Measurements from ENCODE around the gene HYI.
"Not testable (repeated sequence)": the region's sequence is repeated elsewhere in the genome, so short reads cannot be mapped to it uniquely, and the experiment has no call there.

The HYI gene

GRCh38 chr1:43426221-43426620, 27.5 kb downstream of the HYI start:
- no peak for DNase-seq

- DNase-seq: no peak
Measured at GRCh38 chr1:43425045-43425444, 28.7 kb downstream of the HYI start.

- DNase-seq: no peak
Measured at GRCh38 chr1:43423672-43424550, 29.8 kb downstream of the HYI start.

GRCh38 chr1:43422995-43423671, 30.6 kb downstream of the HYI start:
- no peak for DNase-seq

GRCh38 chr1:43421976-43422750, 31.6 kb downstream of the HYI start:
- DNase-seq: no peak

GRCh38 chr1:43421396-43421795, 32.3 kb downstream of the HYI start:
- no peak for DNase-seq

- no peak for DNase-seq
Measured at GRCh38 chr1:43420874-43421273, 32.9 kb downstream of the HYI start.

GRCh38 chr1:43419627-43420425, 33.9 kb downstream of the HYI start:
- no peak for DNase-seq

- DNase-seq: no peak
Measured at GRCh38 chr1:43418858-43419257, 34.9 kb downstream of the HYI start.

GRCh38 chr1:43415901-43416300, 37.8 kb downstream of the HYI start:
- DNase-seq: no peak

- peak; percentile 75 for DNase-seq
Measured at GRCh38 chr1:43414634-43415223, 39.0 kb downstream of the HYI start.

GRCh38 chr1:43413426-43413825, 40.3 kb downstream of the HYI start:
- DNase-seq: not testable (repeated sequence)

- no peak for DNase-seq
Measured at GRCh38 chr1:43410571-43410970, 43.2 kb downstream of the HYI start.

- DNase-seq: no peak
Measured at GRCh38 chr1:43405876-43406234, 47.9 kb downstream of the HYI start.

- DNase-seq: no peak
Measured at GRCh38 chr1:43405219-43405875, 48.4 kb downstream of the HYI start.

- no peak for DNase-seq
Measured at GRCh38 chr1:43404353-43404752, 49.4 kb downstream of the HYI start.

- DNase-seq: no peak
Measured at GRCh38 chr1:43402089-43402865, 51.5 kb downstream of the HYI start.

Measured in CD4-positive, alpha-beta T cell treated with Interleukin-10 for 1 hour (primary cell).